COLO668 (cell line): ENCODE data around the gene CCDC90B.
"Not testable (repeated sequence)": the region's sequence is repeated elsewhere in the genome, so short reads cannot be mapped to it uniquely, and the experiment has no call there.

ENCODE experiments used
- DNase-seq: peaks from one replicate; lab custom pipeline; 2025; ENCODE audit not compliant: unreplicated experiment; lab: John Stamatoyannopoulos, UW

The CCDC90B gene

DNA sequence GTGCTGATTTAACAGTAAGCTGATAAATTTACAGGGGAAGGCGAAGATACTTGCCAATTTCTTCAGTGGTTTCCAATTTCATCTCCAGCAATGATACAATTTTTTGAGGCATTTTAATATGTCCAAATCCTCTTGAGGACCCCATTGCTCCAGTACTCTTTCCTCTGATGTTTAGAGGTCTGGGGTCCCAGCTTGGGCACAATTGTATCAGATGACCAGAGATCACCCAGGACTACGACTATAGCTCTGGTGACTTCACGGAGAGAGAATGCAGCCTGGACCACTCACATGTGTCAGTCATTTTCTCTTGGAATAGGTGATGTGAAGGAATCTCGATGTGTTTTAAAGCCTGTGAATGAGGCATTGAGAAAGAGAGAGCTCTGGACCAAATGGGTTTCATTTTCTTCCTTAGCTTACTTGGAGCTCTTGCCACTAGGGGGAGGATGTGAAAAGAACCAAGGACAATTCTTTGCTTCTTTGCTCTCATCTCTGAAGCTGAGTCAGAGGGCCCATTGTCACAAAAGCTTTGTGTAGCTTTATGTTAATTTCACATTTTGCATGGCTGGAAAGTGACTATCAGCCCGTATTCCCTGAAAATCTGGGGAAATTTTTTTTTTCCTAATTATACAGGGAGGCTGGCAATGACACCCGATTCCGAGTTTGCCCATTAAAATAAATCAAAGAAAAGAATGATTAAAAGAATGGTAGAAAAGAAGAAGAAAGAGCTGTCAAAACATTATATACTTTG is 6.7 kb upstream of the CCDC90B start:
- DNase-seq, result peak; percentile 10

DNA sequence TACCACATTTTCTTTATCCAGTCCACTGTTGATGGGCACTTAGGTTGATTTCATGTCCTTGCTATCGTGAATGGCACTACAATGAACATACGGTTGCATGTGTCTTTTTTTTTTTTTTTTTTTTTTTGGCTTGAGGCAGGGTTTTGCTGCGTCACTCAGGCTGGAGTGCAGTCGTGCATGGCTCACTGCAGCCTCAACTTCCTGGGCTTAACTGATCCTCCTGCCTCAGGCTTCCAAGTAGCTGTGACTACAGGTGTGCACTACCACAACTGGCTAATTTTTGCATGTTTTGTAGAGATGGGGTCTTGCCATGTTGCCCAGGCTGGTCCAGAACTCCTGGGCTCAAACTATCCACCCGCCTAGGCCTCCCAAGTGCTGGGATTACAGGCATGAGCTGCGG is 1.5 kb upstream of the CCDC90B start:
- no peak for DNase-seq

DNA sequence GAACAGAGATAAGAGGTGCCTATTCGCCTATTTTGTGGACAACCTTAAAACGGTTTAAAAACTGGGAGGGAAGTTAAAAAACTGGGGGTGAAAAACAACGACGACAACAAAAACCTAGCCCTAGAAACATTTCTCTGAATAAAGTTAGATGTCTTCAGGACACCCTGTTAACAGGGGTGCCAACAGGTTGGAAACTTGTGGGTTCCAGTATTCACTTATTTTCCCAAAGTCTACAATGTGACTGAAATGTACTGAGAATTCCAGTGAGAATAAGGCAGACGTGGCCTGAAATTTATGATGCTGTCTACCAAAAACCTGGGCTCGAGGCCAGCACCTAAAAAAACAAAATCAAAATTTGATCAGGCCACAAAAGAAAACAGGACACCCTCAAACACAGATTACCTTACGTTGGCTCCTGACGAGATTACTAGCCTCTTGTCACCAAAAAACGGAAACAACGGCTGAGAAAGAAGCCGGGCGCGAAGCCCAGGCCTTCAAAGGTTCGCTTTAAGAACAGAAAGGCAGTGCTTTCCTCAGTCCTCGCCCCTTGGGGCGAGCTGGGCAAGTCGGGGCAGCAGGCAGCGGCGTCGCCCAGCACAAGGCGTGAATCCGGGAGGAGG is 906 bp downstream of the CCDC90B start:
- DNase-seq, result no peak

DNA sequence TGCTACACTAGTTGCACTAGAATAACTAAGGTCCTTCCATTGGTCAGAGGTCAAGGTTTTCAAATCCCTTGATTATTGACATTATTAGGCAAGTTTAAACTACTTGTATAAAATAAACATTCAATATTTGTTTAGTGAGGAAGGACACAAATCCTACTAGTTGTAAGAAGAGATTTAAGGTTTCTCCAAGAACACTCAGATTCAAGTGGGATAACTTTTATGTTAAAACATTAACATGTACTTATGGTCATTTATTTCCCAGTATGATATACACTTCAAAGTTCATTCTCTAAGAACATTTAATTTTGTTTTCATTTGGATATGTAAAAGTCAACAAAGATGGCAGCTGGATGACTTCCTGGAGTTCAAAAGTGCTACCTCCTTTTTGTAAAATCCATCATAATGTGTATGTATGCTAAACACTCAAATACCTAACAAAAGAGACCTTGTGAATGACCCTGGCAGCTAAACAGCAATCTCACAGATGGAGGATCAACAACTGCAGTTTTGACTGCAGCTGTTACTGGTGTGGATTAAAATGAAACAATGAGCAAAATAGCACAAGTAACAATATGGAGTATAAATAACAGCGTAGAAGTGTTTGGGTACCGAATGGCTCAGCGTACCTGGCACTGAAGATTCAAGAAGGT is 1.5 kb downstream of the CCDC90B start:
- DNase-seq, result no peak

DNA sequence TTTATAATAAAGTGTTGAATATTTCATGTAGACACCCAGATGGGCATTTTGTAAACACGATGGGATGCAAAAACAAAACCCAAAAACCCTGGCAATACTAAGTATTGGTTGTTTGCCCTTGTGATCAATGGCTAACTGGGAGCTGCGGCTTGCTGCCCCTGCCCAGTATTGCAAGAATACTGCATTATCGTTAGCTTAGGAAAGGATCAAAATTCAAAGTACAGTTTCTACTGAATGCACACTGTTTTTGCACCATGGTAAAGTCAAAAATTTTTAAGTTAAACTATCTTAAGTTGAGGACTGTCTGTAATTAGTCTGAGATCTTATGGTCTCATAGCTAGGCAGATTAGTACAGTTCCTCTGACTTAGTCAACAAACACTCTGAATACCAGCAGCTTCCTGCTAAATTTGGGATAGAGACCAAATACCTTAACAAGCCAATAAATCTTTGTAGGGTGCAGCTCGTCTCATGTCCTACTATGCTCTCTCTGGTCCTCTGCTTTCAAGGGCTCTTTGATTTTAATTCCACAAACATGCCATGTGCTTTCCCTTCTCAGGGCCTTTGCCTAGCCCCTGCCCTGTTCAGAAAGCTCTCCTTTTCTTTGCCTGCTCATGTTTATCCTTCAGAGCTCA is 4.0 kb downstream of the CCDC90B start:
- DNase-seq, result no peak

DNA sequence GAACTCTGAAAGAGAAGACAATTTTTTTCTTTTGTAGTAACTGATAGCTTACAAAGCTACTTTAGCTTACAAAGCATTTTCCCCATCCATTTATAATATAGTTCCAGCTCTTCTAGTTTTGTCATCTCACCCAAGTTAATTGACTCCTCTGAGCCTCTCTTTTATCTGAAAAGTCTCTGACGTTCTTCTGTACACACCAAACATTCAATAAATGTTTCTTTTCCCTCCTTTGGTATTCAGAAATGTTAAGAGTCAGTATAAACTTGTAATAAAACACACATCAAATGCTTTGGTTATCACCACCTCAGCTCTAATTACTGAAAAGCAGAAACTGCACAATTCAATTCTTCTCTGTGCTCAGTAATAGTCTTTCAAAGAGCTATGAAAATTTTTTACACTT is 5.9 kb downstream of the CCDC90B start:
- no peak for DNase-seq

DNA sequence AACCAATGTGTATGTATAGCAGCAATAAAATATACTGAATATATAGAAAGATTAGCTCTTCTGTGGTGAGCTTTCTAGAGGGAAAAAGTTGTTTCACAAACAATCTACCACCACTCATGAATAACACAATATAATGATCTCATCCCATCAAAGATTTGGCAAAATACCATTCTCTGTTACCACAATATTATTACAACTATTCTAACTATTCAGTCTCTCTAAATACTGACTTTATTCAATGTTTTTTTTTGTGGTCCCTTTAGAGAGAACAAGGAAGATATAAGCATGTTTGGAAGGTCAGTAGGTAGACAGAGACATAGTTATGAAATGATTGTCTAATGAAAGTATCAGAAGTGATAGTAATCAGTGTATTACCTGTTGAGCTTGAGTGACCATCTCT is 7.8 kb downstream of the CCDC90B start:
- no peak for DNase-seq

DNA sequence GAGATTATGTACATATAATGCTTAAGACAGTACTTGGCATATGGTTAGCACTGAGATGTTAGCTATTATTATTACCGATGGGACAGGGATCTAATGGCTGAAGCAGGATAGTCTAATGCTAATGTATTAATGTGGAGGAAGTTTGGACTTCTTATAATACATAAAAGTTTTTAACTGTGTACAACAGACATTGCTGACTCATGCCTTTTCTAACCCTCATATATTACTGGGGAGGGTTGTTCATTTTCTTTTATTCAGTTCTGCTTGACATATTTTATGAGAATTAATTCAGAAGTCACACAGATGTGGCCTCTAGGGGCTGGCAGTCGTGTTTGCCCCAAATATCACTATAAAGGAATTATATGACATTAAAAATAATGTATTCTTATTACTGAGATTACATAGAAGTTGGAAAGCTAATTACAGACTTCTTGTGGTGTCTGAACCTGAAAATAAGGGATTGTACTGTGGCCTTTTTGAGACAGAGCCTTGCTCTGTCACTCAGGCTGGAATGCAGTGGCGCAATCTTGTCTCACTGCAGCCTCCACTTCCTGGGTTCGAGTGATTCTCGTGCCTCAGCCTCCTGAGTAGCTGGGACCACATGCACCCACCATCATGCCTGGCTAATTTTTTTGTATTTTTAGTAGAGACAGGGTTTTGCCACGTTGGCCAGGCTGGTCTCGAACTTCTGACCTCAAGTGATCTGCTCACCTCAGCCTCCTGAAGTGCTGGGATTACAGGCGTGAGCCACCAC is 10.1 kb downstream of the CCDC90B start:
- DNase-seq, result no peak

DNA sequence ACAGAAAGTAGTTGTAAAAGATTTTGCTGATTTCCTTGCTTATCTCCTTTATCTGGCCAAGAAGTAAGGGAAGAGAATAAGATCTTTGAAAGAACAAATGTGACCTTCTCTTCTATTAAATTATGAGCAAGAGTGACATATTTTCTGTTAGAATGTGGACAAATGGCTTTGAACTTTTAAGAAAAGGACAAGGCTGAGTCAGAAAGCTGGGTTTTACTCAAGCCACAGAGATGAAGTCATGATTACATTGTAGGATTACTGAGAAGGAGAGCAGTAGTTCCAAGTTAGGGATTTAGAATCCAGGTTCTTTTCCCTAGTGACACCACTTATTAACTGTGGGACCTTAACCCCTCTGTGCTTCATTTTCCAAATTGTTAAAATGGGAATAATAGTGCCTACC is 13.5 kb downstream of the CCDC90B start:
- no peak for DNase-seq

DNA sequence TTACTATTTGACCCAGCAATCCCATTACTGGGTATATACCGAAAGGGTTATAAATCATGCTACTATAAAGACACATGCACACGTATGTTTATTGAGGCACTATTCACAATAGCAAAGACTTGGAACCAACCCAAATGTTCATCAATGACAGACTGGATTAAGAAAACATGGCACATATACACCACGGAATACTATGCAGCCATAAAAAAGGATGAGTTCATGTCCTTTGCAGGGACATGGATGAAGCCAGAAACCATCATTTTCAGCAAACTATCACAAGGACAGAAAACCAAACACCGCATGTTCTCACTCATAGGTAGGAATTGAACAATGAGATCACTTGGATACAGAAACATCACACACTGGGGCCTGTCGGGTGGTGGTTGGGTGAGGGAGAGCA is 14.4 kb downstream of the CCDC90B start:
- DNase-seq, result not testable (repeated sequence)

DNA sequence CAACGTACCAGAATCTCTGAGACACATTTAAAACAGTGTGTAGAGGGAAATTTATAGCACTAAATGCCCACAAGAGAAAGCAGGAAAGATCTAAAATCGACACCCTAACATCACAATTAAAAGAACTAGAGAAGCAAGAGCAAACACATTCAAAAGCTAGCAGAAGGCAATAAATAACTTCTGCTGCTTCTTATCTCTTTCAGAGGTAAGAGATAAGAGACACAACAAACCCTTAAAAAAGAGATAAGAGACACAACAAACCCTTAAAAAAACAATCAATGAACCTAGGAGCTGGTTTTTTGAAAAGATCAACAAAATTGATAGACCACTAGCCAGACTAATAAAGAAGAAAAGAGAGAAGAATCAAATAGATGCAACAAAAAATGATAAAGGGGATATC is 17.1 kb downstream of the CCDC90B start:
- DNase-seq, result not testable (repeated sequence)

DNA sequence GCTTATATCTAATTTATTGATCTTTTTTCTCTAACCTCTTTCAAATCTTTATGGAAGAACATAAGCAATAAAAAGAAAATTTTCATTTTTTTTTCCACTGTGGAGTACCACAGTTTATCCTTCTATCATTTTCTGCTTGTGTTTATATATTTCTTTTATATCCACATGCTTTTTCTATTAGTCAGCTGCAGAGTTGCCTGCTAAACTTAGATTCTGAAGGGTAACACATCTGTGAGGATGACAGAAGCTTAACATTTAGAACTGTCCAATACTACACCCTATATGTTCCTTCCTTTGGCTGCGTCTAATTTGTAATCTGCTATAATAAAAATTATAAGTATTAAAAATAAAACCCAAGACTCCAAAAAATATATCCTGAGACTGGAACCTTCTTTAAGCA is 20.8 kb downstream of the CCDC90B start:
- DNase-seq, result no peak

DNA sequence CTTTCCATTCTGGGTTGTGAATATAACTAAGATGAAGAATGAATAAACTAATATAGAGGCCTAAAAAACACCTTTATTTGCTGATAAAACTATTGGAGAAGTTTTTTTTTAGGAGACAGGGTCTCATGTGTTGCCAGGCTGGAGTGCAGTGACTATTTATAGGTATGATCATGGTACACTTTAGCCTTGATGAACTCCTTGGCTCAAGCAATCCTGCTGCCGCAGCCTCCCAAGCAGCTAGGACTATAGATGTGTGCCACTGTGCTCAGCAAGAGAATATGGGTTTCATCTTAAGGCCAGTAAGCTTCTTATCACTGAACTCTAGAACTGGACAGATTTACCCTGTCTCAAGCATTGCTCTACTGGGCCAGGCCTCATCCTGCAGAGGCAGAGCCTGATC is 26.6 kb downstream of the CCDC90B start:
- DNase-seq, result no peak

DNA sequence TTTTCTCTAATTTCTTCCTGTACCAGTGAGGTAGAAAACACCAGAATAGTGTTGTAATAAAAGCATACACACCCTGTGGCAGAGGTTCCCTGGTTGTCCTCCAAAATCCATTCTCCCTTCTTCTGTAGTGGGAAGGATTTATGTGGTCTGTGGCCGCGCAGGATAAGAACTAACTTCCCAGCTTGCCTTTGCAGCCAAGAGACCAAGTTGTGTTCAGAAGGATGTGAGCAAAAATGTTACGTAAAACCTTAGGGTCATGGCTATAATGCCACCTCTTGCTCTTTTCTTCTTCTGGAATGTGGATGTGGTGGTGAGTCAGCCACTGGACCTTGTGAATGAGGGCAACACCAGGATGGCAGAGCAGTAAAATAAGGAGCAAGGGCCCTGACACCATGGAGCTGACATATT is 28.4 kb downstream of the CCDC90B start:
- DNase-seq, result no peak

DNA sequence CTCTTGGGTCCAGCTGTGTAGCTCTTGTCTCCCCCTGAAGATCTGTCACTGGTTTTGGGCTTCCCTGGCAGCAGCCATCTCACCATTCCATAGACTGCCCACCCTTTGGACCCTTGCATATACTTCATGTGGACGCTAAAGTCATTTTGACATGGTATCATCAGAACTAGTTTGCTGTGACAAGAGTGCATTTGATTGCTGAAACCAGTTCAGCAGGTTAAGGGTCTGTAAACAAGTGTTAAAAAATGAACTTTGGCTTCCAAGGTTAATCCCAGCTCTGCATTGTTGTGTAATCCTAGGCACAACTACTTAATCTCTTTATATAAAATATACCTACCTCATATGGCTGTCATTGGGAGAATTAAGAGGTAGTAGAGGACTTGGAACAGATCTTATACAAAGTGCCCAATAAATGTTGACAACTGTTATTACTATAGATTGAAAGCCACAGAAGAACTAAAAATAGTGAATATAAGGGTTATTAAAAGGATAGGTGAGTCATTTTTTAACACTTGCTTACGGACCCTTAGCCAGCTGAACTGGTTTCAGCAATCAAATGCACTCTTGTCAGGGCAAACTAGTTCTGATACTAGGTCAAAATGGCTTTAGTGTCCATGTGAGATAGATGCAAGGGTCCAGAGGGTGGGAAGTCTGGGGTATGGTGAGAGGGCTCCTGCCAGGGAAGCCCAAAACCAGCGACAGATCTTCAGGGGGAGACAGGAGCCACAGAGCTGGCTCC is 29.4 kb downstream of the CCDC90B start:
- DNase-seq, result no peak

DNA sequence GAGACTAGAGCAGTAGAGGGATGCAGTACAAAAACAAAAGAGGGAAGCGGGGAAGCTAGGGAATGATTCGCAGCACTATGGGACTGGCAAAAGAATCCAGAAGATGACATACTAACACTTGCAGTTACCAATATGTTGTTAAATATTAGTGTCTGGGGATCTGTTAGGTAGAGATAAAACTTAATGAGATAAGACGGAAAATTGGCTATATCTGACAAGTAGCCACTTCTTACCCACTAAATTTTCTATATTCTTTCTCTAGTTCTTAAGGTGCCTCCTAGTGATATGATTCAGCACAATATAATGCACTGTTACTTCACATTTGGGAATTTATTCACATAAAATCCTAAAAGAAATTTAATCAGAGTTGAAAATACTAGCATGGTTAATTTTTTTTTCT is 30.8 kb downstream of the CCDC90B start:
- no peak for DNase-seq

DNA sequence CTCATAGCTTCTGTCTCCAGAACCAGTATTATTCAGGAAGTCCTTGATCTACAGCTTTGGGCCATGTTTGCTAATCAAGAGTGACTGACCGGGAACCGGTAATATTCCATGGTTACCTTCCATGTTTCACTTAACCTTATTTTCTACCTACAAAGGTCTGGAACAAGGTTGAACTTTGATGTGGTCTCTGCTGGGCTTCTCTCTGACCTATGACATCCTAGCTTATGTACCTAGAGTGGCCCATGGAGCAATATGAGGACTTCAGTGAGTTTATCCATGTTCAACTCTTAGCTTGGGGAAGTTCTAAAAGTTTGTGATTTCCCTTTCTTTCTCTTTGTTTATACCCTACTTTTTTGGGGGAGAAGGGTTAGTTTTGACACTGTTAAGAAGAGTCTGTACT is 33.2 kb downstream of the CCDC90B start:
- DNase-seq, result no peak

DNA sequence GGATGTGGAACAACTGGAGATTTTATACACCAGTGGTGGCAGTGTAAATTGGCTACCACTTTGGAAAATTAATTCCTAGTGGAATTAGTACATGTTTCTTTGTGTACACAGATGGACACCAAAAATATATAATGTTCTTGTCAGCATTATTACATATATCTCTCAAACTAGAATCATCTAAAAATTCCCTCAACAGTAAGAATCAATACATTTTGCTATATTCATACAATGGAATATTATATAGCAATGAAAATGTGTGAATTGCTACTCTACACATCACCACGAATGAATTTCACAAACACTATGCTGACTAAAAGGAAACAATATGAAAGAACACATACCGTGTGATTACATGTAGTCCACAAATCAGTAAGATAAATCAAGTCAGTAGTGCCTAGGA is 33.9 kb downstream of the CCDC90B start:
- DNase-seq, result no peak

DNA sequence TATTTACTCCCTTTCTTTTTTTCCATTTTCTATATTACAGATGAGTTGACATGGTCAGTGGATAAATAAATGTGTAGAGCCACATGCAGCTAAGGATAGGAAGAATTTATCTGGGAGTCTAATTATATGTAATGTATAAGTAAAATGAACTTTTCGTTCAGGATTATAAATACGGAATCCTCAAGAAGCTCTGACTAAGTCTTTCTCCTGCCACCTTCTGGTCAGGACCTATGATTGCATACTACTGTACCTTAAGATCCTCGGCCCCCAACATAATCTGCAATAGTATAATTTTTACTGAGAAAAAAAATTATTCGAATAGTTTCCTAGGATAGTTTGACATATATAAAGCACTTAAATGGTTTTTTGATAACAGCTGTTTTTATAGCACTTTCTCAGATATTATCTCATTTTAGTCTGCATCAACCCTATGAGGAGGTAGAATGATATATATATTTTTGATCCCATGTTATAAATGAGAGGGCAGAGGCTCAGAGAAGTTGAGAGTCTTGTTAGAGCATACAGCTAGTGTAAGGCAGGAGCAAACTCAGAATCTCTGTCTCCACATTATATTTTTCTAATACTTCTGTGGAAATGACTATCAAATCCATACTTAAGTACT is 36.1 kb downstream of the CCDC90B start:
- no peak for DNase-seq

DNA sequence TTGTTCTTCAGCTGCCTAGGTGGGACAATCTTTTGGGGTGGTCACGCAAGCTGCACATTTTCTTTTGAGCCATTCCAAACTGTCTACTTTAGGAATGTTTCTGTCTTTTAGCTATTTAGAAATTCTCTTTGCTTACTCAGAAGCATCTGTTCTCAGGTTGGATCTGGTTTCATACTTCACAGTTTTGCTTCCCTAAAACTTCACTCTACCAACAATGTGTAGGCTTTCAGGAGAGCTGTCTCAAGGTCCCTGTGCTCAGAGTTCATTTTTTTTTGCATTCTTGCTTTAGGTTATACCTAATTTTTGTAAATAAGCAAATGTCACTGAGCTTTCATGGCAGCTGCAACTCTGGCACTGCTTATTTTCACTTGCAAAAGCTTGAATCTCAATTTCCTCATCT is 36.7 kb downstream of the CCDC90B start:
- no peak for DNase-seq
